Daoy (cell line): ENCODE results near the gene PPAN. TPM values are rescaled to one million over a fixed set of nuclear protein-coding genes. Genes with fewer than 3 reads are reported as not detected.

Source experiments
- DNase-seq: peaks from one replicate; pipeline ENCODE4 v3.0.0-alpha.2; 2015; ENCODE audit warnings: low read depth
- total RNA-seq: library from RNA; depleted of rRNA; stranded (reverse); fragments of >200 nt; shearing (Covaris generic); gene quantifications from 2 replicates; pipeline ENCODE4 v1.2.3, GENCODE V29; 2014; rRNA removed

PPAN gene
- total RNA-seq, 1 experiment from 2014 or later: 55.3 TPM

GRCh38 chr19:10139952-10140351 is 33.8 kb downstream of the PPAN start:
- DNase-seq: no peak

- DNase-seq: no peak
These were observed 35.3 kb downstream of the PPAN start for GRCh38 chr19:10141479-10141878.

GRCh38 chr19:10141973-10142372 is 35.8 kb downstream of the PPAN start:
- no peak for DNase-seq

- DNase-seq: no peak
These were observed 36.7 kb downstream of the PPAN start for GRCh38 chr19:10142701-10143375.

GRCh38 chr19:10143681-10144080 is 37.5 kb downstream of the PPAN start:
- DNase-seq: no peak

- no peak for DNase-seq
These were observed 38.2 kb downstream of the PPAN start for GRCh38 chr19:10144361-10144760.

GRCh38 chr19:10145031-10145430 is 38.9 kb downstream of the PPAN start:
- DNase-seq: no peak

- DNase-seq: no peak
These were observed 40.0 kb downstream of the PPAN start for GRCh38 chr19:10146142-10146541.

GRCh38 chr19:10149427-10149826 is 43.3 kb downstream of the PPAN start:
- DNase-seq: no peak

- no peak for DNase-seq
These were observed 45.4 kb downstream of the PPAN start for GRCh38 chr19:10151521-10151920.

GRCh38 chr19:10152100-10152499 is 45.9 kb downstream of the PPAN start:
- DNase-seq: no peak

- DNase-seq: no peak
These were observed 49.7 kb downstream of the PPAN start for GRCh38 chr19:10155839-10156238.

GRCh38 chr19:10158071-10158470 is 51.9 kb downstream of the PPAN start:
- DNase-seq: no peak

- DNase-seq: no peak
These were observed 52.3 kb downstream of the PPAN start for GRCh38 chr19:10158485-10158884.

GRCh38 chr19:10159610-10160009 is 53.4 kb downstream of the PPAN start:
- DNase-seq: no peak

Other genes starting within 250 kb of the PPAN start
- gene OLFM2, start 169.8 kb upstream of the PPAN start, total RNA-seq: 8.2 and 15.7 TPM in 2 replicates
- gene COL5A3, start 95.9 kb upstream of the PPAN start, total RNA-seq: 2.8 and 4.1 TPM in 2 replicates
- not detected in 2 replicates for gene RDH8, start 92.9 kb upstream of the PPAN start, total RNA-seq
- gene SHFL, start 20.0 kb upstream of the PPAN start, total RNA-seq: 11.1 and 11.4 TPM in 2 replicates
- 0.69 TPM in 1 of 2 replicates, not detected in the other for gene ANGPTL6, start 3.7 kb upstream of the PPAN start, total RNA-seq
- 3.4 and 3.6 TPM in 2 replicates for gene P2RY11, start 5.3 kb downstream of the PPAN start, total RNA-seq
- 376 and 400 TPM in 2 replicates for gene EIF3G, start 13.5 kb downstream of the PPAN start, total RNA-seq
- 126 and 140 TPM in 2 replicates for gene DNMT1, start 88.6 kb downstream of the PPAN start, total RNA-seq
- gene S1PR2, start 125.0 kb downstream of the PPAN start, total RNA-seq: 3.5 and 3.7 TPM in 2 replicates
- gene MRPL4, start 145.9 kb downstream of the PPAN start, total RNA-seq: 107 and 125 TPM in 2 replicates
- 85.8 and 86.7 TPM in 2 replicates for gene ICAM1, start 164.8 kb downstream of the PPAN start, total RNA-seq
- 0.63 TPM in 1 of 2 replicates, not detected in the other for gene ICAM4, start 180.6 kb downstream of the PPAN start, total RNA-seq
- 0.54 and 2.2 TPM in 2 replicates for gene ICAM5, start 183.6 kb downstream of the PPAN start, total RNA-seq
- gene ZGLP1, start 203.5 kb downstream of the PPAN start, total RNA-seq: 0.39 and 2.2 TPM in 2 replicates
- gene FDX2, start 209.7 kb downstream of the PPAN start, total RNA-seq: 45.0 and 65.6 TPM in 2 replicates
- gene RAVER1, start 227.2 kb downstream of the PPAN start, total RNA-seq: 14.4 and 26.2 TPM in 2 replicates
- 1.4 and 5.4 TPM in 2 replicates for gene ICAM3, start 233.3 kb downstream of the PPAN start, total RNA-seq